ENCODE measurements around the gene KRT4.

KRT4 gene

GRCh38 chr12:52821826-52822660, 8.1 kb upstream of the KRT4 start:
- DNase-seq = no peak

- DNase-seq = no peak
Measured at GRCh38 chr12:52821071-52821730, 7.3 kb upstream of the KRT4 start.

- DNase-seq = no peak
Measured at GRCh38 chr12:52820521-52820920, 6.6 kb upstream of the KRT4 start.

- no peak for DNase-seq
Measured at GRCh38 chr12:52819731-52820510, 6.0 kb upstream of the KRT4 start.

GRCh38 chr12:52818887-52819420, 5.0 kb upstream of the KRT4 start:
- DNase-seq = no peak

GRCh38 chr12:52818388-52818787, 4.5 kb upstream of the KRT4 start:
- peak; percentile 82 for DNase-seq

- no peak for DNase-seq
Measured at GRCh38 chr12:52817699-52818238, 3.9 kb upstream of the KRT4 start.

- DNase-seq = no peak
Measured at GRCh38 chr12:52817003-52817698, 3.2 kb upstream of the KRT4 start.

GRCh38 chr12:52815676-52816588, 2.0 kb upstream of the KRT4 start:
- no peak for DNase-seq

GRCh38 chr12:52815161-52815560, 1.2 kb upstream of the KRT4 start:
- DNase-seq = no peak

- no peak for DNase-seq
Measured at GRCh38 chr12:52814710-52815155, 817 bp upstream of the KRT4 start.

GRCh38 chr12:52813203-52813819, 605 bp downstream of the KRT4 start:
- DNase-seq = no peak

- DNase-seq = no peak
Measured at GRCh38 chr12:52812749-52813148, 1.2 kb downstream of the KRT4 start.

- no peak for DNase-seq
Measured at GRCh38 chr12:52812073-52812400, 1.9 kb downstream of the KRT4 start.

- DNase-seq = no peak
Measured at GRCh38 chr12:52811191-52812072, 2.5 kb downstream of the KRT4 start.

- DNase-seq = no peak
Measured at GRCh38 chr12:52810554-52810953, 3.4 kb downstream of the KRT4 start.

- no peak for DNase-seq
Measured at GRCh38 chr12:52809166-52809565, 4.8 kb downstream of the KRT4 start.

GRCh38 chr12:52808573-52809160, 5.2 kb downstream of the KRT4 start:
- DNase-seq = no peak
